Measurements from ENCODE around the gene NEXN.
"Not testable (repeated sequence)": the region's sequence is repeated elsewhere in the genome, so short reads cannot be mapped to it uniquely, and the experiment has no call there.

Gene NEXN

DNA sequence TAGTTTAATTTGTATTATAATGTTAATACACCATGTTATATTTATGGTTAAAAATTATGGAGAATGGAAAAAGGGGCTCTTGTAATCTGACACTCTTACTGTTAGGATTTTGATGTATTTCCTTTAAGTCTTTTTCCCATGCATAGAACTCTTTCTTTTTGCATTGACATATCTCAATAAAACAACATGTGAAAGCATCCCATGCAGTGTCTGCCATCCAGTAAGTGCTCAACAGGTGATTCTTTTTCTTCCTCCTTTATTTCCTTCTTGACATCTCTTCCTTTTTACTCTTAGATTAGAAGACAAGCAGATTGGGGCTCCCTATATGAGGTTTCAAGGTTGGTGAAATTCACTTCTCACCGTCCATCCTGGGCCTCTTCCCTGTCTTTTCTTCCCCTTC is 2.8 kb downstream of the NEXN start:
- no peak overlapping the region for H3K4me3 ChIP-seq
- H3K36me3 ChIP-seq, result no peaks in the 10 kb centered on the region
- no peak overlapping the region for H3K4me2 ChIP-seq
- H3K9ac ChIP-seq, result no peak overlapping the region
- TF ChIP-seq Cebpa-rat (IDR thresholded peaks at IDR 0.05), result no peak
- H3K9me3 ChIP-seq (replicated peaks in 1 of 11), result peaks cover 0 to 17% (median 7%) of the 10 kb centered on the region in 11 experiments; a peak in 11 of 22 replicates
- peaks cover 4 to 10% (median 9%) of the 10 kb centered on the region in 10 experiments; a peak in 13 of 20 replicates for H3K4me1 ChIP-seq
- peaks cover 0 to 13% (median 11%) of the 10 kb centered on the region in 11 experiments; a peak in 11 of 22 replicates for H4K20me1 ChIP-seq
- no peak overlapping the region for H3K27ac ChIP-seq
- H3K27me3 ChIP-seq, result peaks cover 44 to 48% (median 46%) of the 10 kb centered on the region in 11 experiments

DNA sequence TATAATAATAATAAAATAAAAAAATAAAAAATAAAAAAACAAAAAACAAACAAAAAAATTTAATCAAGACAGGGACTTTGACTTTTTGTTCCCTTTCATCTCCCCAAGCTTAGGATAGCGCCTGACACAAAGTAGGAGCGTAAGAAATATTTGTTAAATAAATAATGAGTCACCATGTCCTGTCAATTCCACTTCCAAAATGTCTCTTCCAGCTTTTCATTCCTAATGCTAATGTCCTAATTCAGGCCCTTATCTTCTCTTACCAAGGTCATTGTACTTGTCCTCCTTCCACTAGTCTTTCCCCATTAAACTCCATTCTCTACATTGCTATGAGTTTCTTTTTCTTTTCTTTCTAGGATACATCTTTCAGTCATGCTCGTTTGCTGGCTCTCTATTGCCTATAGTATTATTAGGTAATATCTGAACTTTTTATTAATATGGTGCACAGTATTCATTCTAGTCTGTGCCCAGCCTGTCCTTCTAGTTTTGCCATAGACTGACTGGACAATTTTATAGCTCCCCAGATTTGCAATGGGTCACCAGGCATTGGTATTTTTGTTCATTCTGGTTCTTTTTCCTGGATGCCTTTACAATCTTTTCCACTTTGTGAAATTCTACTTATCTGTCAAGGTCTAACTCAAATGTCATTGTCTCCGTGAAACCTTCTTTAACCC is 11.4 kb downstream of the NEXN start:
- no peaks in the 10 kb centered on the region for H3K27me3 ChIP-seq
- no peak overlapping the region for H3K4me2 ChIP-seq
- no peaks in the 10 kb centered on the region for H3K9me3 ChIP-seq (replicated peaks in 1 of 11)
- no peaks in the 10 kb centered on the region for H4K20me1 ChIP-seq
- no peak overlapping the region for H3K4me3 ChIP-seq
- no peaks in the 10 kb centered on the region for H3K36me3 ChIP-seq
- no peak for TF ChIP-seq Cebpa-rat (IDR thresholded peaks at IDR 0.05)
- no peak overlapping the region for H3K27ac ChIP-seq
- no peaks in the 10 kb centered on the region for H3K4me1 ChIP-seq
- H3K9ac ChIP-seq, result no peak overlapping the region

DNA sequence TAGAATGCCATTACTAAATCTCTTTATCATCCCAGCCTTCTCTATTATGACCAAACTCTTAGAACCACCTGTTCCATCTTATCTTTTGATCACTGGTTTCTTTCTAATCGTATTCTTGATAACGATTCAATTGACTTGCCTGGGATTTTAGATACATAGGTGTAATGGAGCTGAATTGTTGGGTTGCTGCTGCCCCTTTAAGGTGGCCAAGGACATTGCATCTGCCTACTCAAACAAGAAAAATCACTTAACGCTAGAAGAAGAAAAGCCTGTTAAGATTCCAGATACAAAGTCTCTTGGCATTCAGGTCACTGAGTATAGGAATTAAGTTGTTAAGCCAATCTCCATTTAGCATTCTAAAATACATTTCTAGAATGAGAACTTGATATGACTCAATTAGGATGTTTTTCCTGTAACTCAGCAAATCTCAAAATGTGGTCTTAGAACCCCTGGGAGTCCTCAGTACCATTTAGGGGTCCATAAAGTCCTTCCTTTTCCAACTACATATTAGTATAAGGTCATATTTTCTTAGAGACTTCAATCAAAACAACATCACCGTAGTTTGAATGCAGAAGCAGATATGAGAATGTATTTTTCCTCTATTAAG is 12.4 kb downstream of the NEXN start:
- H3K4me1 ChIP-seq, result peaks cover 0 to 4% (median 0%) of the 10 kb centered on the region in 10 experiments; a peak in 4 of 20 replicates
- TF ChIP-seq Cebpa-rat (IDR thresholded peaks at IDR 0.05), result no peak
- no peak overlapping the region for H3K27ac ChIP-seq
- H3K27me3 ChIP-seq, result no peaks in the 10 kb centered on the region
- no peaks in the 10 kb centered on the region for H3K36me3 ChIP-seq
- H3K9me3 ChIP-seq (replicated peaks in 1 of 11), result no peaks in the 10 kb centered on the region
- no peak overlapping the region for H3K4me2 ChIP-seq
- no peaks in the 10 kb centered on the region for H4K20me1 ChIP-seq
- H3K4me3 ChIP-seq, result no peak overlapping the region
- H3K9ac ChIP-seq, result no peak overlapping the region

DNA sequence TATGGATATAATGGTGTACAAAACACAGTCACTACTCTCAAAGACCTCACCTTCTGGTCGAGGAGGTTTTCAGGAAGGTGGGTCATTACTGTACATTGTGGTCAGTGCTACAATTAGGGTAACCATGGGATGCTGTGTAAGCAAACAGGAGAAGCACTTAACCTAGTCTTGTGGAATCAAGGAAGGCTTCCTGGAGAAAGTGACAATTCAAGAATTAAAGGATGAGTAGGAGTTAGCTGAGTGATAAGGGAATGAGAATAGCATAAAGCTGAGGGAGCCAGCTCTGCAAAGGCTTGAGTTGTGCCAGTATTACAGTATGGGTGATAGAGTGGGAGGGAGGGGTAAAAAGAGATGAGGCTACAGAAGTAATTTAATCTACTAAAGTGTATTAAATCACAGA is 17.2 kb downstream of the NEXN start:
- peaks cover 0 to 10% (median 0%) of the 10 kb centered on the region in 10 experiments; a peak in 4 of 20 replicates for H3K4me1 ChIP-seq

DNA sequence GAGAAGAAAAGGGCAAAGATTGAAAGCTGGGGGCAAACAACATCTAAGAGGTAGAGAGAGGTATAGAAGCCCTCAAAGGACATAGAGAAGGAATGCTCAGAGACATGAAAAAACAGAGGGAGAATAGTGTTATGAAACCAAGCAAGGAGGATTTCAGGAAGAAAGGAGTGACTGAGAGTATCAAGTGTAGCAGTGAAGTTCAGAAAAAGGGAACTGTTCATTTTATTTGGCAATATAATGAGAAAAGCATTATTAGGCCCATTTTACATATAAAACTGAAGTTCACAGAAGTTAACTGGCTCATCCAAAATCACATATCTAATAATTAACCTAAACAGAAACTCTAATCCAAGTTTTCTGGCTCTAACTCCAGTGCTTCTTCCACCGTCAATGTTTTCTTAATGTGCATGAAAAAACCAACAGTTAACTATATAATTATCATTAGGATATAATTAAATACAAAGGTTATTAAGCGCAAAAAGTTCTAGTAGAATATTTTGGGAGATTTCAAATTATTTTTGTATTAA is 17.7 kb downstream of the NEXN start:
- no peak overlapping the region for H3K9ac ChIP-seq
- H3K4me2 ChIP-seq, result peak overlapping the region in 2 of 11 experiments; percentile 22 to 33; a peak in 3 of 22 replicates
- H3K4me1 ChIP-seq, result peaks cover 0 to 10% (median 0%) of the 10 kb centered on the region in 10 experiments; a peak in 4 of 20 replicates
- H3K9me3 ChIP-seq (replicated peaks in 1 of 11), result no peaks in the 10 kb centered on the region
- no peak overlapping the region for H3K27ac ChIP-seq
- no peaks in the 10 kb centered on the region for H3K36me3 ChIP-seq
- no peaks in the 10 kb centered on the region for H4K20me1 ChIP-seq
- no peak for TF ChIP-seq Cebpa-rat (IDR thresholded peaks at IDR 0.05)
- H3K27me3 ChIP-seq, result no peaks in the 10 kb centered on the region
- H3K4me3 ChIP-seq, result no peak overlapping the region

More for the DNA sequence above, 17.2 kb downstream of the NEXN start:
- Histone ChIP-seq H3K27ac (no peak overlapping the region), H3K4me3 (no peak overlapping the region), H4K20me1 (no peaks in the 10 kb centered on the region), H3K36me3 (no peaks in the 10 kb centered on the region), H3K9ac (no peak overlapping the region), H3K27me3 (no peaks in the 10 kb centered on the region), H3K9me3 (replicated peaks in 1 of 11) (no peaks in the 10 kb centered on the region), H3K4me2 (peak overlapping the region in 2 of 11 experiments; percentile 22 to 33; a peak in 3 of 22 replicates)
- no peak for TF ChIP-seq Cebpa-rat (IDR thresholded peaks at IDR 0.05)

DNA sequence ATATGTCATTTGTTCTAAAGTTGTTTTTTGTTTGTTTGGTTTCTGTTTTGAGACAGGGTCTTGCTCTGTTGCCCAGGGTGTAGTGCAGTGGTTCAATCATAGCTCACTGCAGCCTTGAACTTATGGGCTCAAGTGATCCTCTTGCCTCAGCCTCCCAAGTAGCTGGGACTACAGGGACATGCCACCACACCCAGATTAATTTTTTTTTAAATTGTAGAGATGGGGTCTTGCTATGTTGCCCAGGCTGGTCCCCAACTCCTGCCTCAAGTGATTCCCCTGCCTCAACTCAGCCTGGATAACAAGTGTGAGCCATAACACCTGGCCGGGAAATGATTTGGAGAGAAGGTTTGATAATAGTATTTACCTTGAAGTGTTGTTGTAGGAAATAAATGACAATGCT is 18.2 kb downstream of the NEXN start:
- Histone ChIP-seq H4K20me1 (no peaks in the 10 kb centered on the region), H3K9me3 (replicated peaks in 1 of 11) (no peaks in the 10 kb centered on the region), H3K4me1 (peaks cover 0 to 10% (median 0%) of the 10 kb centered on the region in 10 experiments; a peak in 4 of 20 replicates), H3K4me2 (no peak overlapping the region), H3K4me3 (no peak overlapping the region), H3K9ac (no peak overlapping the region), H3K36me3 (no peaks in the 10 kb centered on the region), H3K27ac (no peak overlapping the region), H3K27me3 (no peaks in the 10 kb centered on the region)
- no peak for TF ChIP-seq Cebpa-rat (IDR thresholded peaks at IDR 0.05)

DNA sequence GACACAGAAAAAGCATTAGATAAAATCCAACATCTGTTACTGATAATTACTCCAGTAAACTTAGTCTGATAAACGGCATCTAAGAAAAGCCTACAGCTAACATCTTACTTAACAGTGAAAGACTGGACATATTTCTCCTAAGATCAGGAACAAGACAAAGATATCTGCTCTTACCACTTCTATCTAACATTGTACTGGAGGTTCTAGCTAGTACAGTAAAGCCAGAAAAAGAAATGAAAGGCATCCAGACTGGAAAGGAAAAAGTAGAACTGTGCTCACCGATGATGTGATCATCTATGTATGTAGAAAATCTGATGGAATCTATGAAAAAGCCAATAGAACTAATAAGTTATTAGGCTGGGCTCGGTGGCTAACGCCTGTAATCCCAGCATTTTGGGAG is 21.7 kb downstream of the NEXN start:
- Histone ChIP-seq H3K4me1 (peaks cover 0 to 10% (median 0%) of the 10 kb centered on the region in 10 experiments; a peak in 4 of 20 replicates), H3K4me2 (no peak overlapping the region), H4K20me1 (no peaks in the 10 kb centered on the region), H3K27ac (no peak overlapping the region), H3K9me3 (replicated peaks in 1 of 11) (no peaks in the 10 kb centered on the region), H3K36me3 (no peaks in the 10 kb centered on the region), H3K27me3 (no peaks in the 10 kb centered on the region), H3K9ac (no peak overlapping the region), H3K4me3 (no peak overlapping the region)
- no peak for TF ChIP-seq Cebpa-rat (IDR thresholded peaks at IDR 0.05)

DNA sequence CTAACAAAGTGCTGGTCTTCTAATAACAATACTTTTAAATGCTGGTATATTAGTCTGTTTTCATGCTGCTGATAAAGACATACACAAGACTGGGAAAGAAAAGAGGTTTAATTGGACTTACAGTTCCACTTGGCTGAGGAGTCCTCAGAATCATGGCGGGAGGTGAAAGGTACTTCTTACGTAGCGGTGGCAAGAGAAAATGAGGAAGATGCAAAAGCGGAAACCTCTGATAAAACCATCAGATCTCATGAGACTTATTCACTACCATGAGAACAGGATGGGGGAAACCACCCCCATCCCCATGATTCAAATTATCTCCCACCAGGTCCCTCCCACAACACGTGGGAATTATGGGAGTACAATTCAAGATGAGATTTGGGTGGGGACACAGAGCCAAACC is 30.5 kb downstream of the NEXN start:
- H3K9me3 ChIP-seq (replicated peaks in 1 of 11); H3K4me2 ChIP-seq; H4K20me1 ChIP-seq; H3K36me3 ChIP-seq; H3K27ac ChIP-seq; H3K4me3 ChIP-seq; H3K27me3 ChIP-seq; H3K9ac ChIP-seq: not testable (repeated sequence)
- H3K4me1 ChIP-seq, result peaks cover 0 to 16% (median 0%) of the 10 kb centered on the region in 10 experiments; a peak in 6 of 20 replicates

DNA sequence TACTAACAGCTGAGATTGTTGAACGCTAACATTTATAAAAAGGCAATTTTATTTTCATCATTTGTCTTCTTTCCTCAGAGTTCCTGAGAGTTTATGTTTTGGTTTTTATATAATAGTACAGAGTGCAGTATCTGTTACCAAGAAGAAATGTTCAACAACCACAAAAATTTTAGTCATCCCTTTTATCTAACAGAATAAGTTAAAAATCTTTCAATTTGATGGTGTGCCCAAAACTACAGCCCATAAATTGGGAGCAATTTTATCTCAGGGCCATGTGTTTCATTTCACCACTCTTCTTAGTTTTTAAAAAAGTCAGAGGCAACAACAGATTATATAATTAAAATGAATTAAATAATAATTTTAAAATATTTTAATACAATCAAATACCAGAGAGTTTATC is 37.1 kb downstream of the NEXN start:
- Histone ChIP-seq H3K27me3 (no peaks in the 10 kb centered on the region), H3K4me2 (no peak overlapping the region), H4K20me1 (no peaks in the 10 kb centered on the region), H3K36me3 (no peaks in the 10 kb centered on the region), H3K9ac (no peak overlapping the region), H3K4me3 (no peak overlapping the region), H3K27ac (no peak overlapping the region), H3K4me1 (peaks cover 0 to 35% (median 6%) of the 10 kb centered on the region in 10 experiments; a peak in 14 of 20 replicates), H3K9me3 (replicated peaks in 1 of 11) (no peaks in the 10 kb centered on the region)
- TF ChIP-seq Cebpa-rat (IDR thresholded peaks at IDR 0.05), result no peak
